Ovary (tissue), 9 donors: ENCODE data around the gene ERAP2. TPM values are rescaled to one million over a fixed set of nuclear protein-coding genes. Genes with fewer than 3 reads are reported as not detected.

ENCODE experiments used
- DNase-seq, 5 donors: peaks; one replicate each; pipeline ENCODE4 v3.0.0-alpha.2; 2019 to 2020
- H3K27ac ChIP-seq, 2 donors: fragments of 200-600 bp; one replicate each; pipeline versions ENCODE4 v1.5.1 to v1.8.0; 2019 to 2022
- H3K27me3 ChIP-seq: fragments of 200-600 bp; one replicate; pipeline ENCODE4 v1.8.0; 2022
- H3K36me3 ChIP-seq: fragments of 200-600 bp; sonication (generic); one replicate; pipeline ENCODE4 v1.5.1; 2019
- H3K4me1 ChIP-seq: one replicate; pipeline ENCODE4 v1.8.1; 2013; ENCODE audit warnings: mild to moderate bottlenecking, moderate library complexity; ENCODE audit not compliant: insufficient read depth
- H3K4me3 ChIP-seq: fragments of 200-600 bp; sonication (generic); one replicate; pipeline ENCODE4 v1.5.1; 2017
- H3K9me3 ChIP-seq, 2 donors: fragments of 200-600 bp in 1 of 2; sonication (generic) in 1 of 2; one replicate each; pipeline versions ENCODE4 v1.5.1 to v1.8.1; 2013 to 2019; ENCODE audit warnings: mild to moderate bottlenecking in 1 of 2, moderate library complexity in 1 of 2
- CTCF ChIP-seq, 3 donors: fragments of 450-650 bp in 2 of 3; fragments of 200-600 bp in 1 of 3; IDR thresholded peaks; one replicate each; pipeline versions ENCODE4 v1.5.1 to v1.8.0; 2016 to 2022; ENCODE audit warnings: antibody characterized with exemption in 3 of 3, mild to moderate bottlenecking in 1 of 3
- EP300 ChIP-seq: sonication (generic); formaldehyde crosslinking; IDR thresholded peaks from one replicate; pipeline ENCODE4 v1.6.1; 2017; ENCODE audit warnings: antibody characterized with exemption
- POLR2A ChIP-seq: fragments of 450-650 bp; IDR thresholded peaks from one replicate; pipeline ENCODE4 v1.6.1; 2017; ENCODE audit warnings: antibody characterized with exemption, mild to moderate bottlenecking, moderate library complexity
- WGBS, 3 donors: extraction: QIAGEN DNeasy Blood & Tissue Kit in 1 of 3; methylation state at CpG; one replicate each; pipeline versions ENCODE4 v1.1.5 to v1.1.7; 2013 to 2017; 5-methylcytosine and 5-hydroxymethylcytosine counted together
- intact Hi-C, 4 donors: fragments of 100-400 bp; cut with DNase I; formaldehyde crosslinking; loops; one replicate each; pipeline versions ENCODE4 v1.11.0 to v1.15.1; 2022 to 2023
- polyA plus RNA-seq, 2 donors: library from polyadenylated mRNA; stranded (reverse); fragments of 200-250 nt in 1 of 2; fragments of 350-450 nt in 1 of 2; fragmentation: Illumina TruSeq in 1 of 2; extraction: RNeasy Lipid Tissue Mini Kit (QIAGEN cat#74804) in 1 of 2; gene quantifications; one replicate each; pipeline ENCODE4 v1.2.3, GENCODE V29; 2013 to 2014
- total RNA-seq, 7 donors: library from RNA; depleted of rRNA in 2 of 7; stranded (reverse); fragments of >200 nt in 2 of 7; fragmentation: NEBNext Ultra II Directional in 3 of 7; extraction: Animal tissue kit (Norgen Biotek cat#: 25700) in 3 of 7; gene quantifications; one replicate each; pipeline versions ENCODE4 v1.1.0 to v1.2.4, GENCODE V29; 2016 to 2023
- donor health status: DM: no; HTN: no; CAD: no; lungs with moderate emphysema.
- donor health status: DM: no; HTN: no; CAD: no.
- donor health status: Bipolar disorder and iron deficiency.
- donor health status: DM: yes; HTN: yes; CAD: no.
- donor health status: DM: no; HTN: no; CAD: no.
- donor health status: DM: yes; HTN: yes; CAD: no.

Gene ERAP2
- total and polyA plus RNA-seq, 9 donors, result 1.3 to 22.0 (median 15.9) TPM

- no peaks in the 10 kb centered on the region for H3K4me1 ChIP-seq
- H3K9me3 ChIP-seq, result no peaks in the 10 kb centered on the region
- TF ChIP-seq POLR2A (no peak), CTCF (IDR thresholded peaks at IDR 0.05) (no peak), EP300 (no peak)
- 78 to 92% (median 86%) methylated on average over 1 of the region's 1 CpG for WGBS, 3 donors
- H3K27me3 ChIP-seq, result no peaks in the 10 kb centered on the region
- intact Hi-C loops, result no loop called here
- no peak for DNase-seq
- H3K27ac ChIP-seq, result no peak overlapping the region
- no peaks in the 10 kb centered on the region for H3K36me3 ChIP-seq
- H3K4me3 ChIP-seq, result no peak overlapping the region
Observed at GRCh38 chr5:96854067-96854466, 22.2 kb upstream of the ERAP2 start.

- intact Hi-C loops, result no loop called here
- 14 to 43% (median 16%) methylated on average over 6 of the region's 6 CpGs for WGBS, 3 donors
Observed at GRCh38 chr5:96855031-96855872, 21.0 kb upstream of the ERAP2 start.

GRCh38 chr5:96856371-96856770, 19.9 kb upstream of the ERAP2 start:
- intact Hi-C loops, result no loop called here
- H3K4me3 ChIP-seq, result no peak overlapping the region
- no peak overlapping the region for H3K27ac ChIP-seq
- no peaks in the 10 kb centered on the region for H3K27me3 ChIP-seq
- DNase-seq, result no peak
- no peaks in the 10 kb centered on the region for H3K9me3 ChIP-seq
- no peak for TF ChIP-seq CTCF (IDR thresholded peaks at IDR 0.05)
- no peak for TF ChIP-seq POLR2A
- WGBS, 3 donors, result 41 to 52% (median 48%) methylated on average over 3 of the region's 3 CpGs
- no peaks in the 10 kb centered on the region for H3K36me3 ChIP-seq
- H3K4me1 ChIP-seq, result no peaks in the 10 kb centered on the region

More at GRCh38 chr5:96855031-96855872, 21.0 kb upstream of the ERAP2 start:
- TF ChIP-seq CTCF (IDR thresholded peaks at IDR 0.05), result no peak
- no peak for TF ChIP-seq POLR2A
- no peak for TF ChIP-seq EP300
- Histone ChIP-seq H3K9me3 (no peaks in the 10 kb centered on the region), H3K4me3 (no peak overlapping the region), H3K27me3 (no peaks in the 10 kb centered on the region), H3K27ac (no peak overlapping the region), H3K36me3 (no peaks in the 10 kb centered on the region), H3K4me1 (no peaks in the 10 kb centered on the region)
- no peak for DNase-seq

- Histone ChIP-seq H3K9me3 (no peaks in the 10 kb centered on the region), H3K27me3 (no peaks in the 10 kb centered on the region), H3K4me3 (no peak overlapping the region), H3K4me1 (no peaks in the 10 kb centered on the region), H3K27ac (no peak overlapping the region), H3K36me3 (no peaks in the 10 kb centered on the region)
- WGBS, 3 donors, result 98 to 100% (median 98%) methylated on average over 1 of the region's 1 CpG
- intact Hi-C loops, result no loop called here
- TF ChIP-seq CTCF (IDR thresholded peaks at IDR 0.05) (no peak), POLR2A (no peak), EP300 (no peak)
- no peak for DNase-seq
Observed at GRCh38 chr5:96857454-96857853, 18.8 kb upstream of the ERAP2 start.
